Measurements from ENCODE around the gene RPL10. TPM values are rescaled to one million over a fixed set of nuclear protein-coding genes. Genes with fewer than 3 reads are reported as not detected.
A peak's percentile ranks its signal among the peaks of the same experiment; 100 is the strongest.

Gene RPL10
- polyA plus RNA-seq, 1 experiment, result 3,912 TPM

DNA sequence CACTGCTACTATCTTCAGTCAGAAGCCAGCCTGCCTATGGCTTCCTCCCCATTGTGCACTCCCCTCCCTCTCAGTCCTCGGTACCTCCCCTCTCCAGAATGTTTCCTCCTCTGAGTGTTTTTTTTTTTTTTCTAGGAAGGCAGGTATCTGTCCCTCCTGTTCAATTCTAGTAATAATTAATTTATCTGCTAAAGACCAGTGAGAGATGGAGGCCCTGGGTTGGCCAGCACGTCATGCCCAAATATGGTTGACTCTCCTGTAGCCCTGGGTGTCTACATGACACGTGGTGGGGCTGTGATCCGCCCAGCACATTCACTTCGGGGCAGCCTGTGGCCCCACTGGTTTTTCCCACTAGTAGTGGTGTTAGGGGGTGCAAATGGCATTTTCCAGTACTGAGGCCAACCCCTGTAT, 25.6 kb upstream of the RPL10 start:
- no peaks in the 10 kb centered on the region for H3K9me3 ChIP-seq (ENCODE audit: control insufficient read depth, insufficient read depth, low read length)
- peak overlapping the region; percentile 77 for H3K27ac ChIP-seq (ENCODE audit: low read depth, low read length)
- peak overlapping the region; percentile 66 for H3K4me3 ChIP-seq (ENCODE audit: low read depth, low read length)
- TF ChIP-seq, protein P1, sequence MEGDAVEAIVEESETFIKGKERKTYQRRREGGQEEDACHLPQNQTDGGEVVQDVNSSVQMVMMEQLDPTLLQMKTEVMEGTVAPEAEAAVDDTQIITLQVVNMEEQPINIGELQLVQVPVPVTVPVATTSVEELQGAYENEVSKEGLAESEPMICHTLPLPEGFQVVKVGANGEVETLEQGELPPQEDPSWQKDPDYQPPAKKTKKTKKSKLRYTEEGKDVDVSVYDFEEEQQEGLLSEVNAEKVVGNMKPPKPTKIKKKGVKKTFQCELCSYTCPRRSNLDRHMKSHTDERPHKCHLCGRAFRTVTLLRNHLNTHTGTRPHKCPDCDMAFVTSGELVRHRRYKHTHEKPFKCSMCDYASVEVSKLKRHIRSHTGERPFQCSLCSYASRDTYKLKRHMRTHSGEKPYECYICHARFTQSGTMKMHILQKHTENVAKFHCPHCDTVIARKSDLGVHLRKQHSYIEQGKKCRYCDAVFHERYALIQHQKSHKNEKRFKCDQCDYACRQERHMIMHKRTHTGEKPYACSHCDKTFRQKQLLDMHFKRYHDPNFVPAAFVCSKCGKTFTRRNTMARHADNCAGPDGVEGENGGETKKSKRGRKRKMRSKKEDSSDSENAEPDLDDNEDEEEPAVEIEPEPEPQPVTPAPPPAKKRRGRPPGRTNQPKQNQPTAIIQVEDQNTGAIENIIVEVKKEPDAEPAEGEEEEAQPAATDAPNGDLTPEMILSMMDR (IDR thresholded peaks at IDR 0.05; ENCODE audit: low read depth, low read length), result no peak
- DNase-seq (ENCODE audit: low read depth, low spot score), result no peak
- POLR2A ChIA-PET, result no interaction called here
- CTCF ChIA-PET, result interaction anchor here (0.6 to 1.5 kb wide), 9 partner anchors 10 to 426 kb away, joined by 3 to 17 read pairs (median 3); partner anchors contain the start of gene DNASE1L1
- no peaks in the 10 kb centered on the region for H3K27me3 ChIP-seq (ENCODE audit: control insufficient read depth, insufficient read depth, low read length)

DNA sequence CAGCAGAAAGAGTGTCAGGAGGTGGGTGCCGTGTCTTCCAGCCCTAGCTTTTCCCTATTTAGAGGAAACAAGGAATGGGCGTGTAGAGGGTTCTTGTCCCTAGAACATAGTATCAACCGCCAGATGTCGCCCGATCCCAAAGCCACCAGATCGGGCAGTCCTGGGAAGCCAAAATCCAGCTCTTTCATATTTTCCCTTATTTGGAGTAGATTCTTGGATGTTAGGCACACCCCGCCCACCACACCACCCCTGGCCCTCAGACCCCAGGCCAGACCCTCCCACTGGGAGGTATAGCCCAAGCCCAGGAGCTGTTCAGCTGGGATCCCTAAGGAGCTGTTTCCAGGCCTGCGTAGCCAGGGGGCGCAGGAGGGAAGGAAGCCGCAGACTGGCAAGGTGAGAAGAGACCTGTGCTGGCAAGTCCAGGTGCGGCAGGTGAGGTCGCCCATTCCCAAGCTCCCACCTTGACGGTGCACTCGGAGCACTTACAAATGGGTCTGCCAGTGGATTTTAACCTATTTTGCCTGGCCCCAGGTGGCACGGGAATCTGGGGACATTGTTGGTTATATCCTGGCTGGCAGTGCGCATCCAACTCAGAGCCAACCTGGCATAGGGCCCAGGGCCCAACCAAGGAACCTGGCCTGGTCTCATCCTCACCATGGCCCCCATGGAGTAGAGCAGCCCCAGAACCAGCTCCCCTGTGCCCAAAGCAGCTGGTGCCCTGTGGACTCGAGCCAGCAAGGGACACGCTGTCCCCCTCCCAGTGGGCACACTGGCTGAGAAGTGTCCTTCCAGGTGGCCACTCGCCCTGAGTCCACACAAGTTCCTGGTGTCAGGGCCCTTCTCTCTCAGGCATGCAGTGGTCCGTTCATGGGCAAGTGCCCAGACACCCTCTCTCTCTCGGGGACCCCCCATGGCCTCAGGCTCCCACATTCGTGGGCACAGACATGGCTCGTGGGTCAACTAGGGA, 24.6 kb upstream of the RPL10 start:
- DNase-seq (ENCODE audit: low read depth, low spot score), result peak; percentile 73
- TF ChIP-seq, protein P1 (IDR thresholded peaks at IDR 0.05; ENCODE audit: low read depth, low read length), result peak; percentile 49
- ChIA-PET CTCF (interaction anchor here (0.6 to 1.5 kb wide), 12 partner anchors 9 to 427 kb away, joined by 3 to 17 read pairs (median 3); partner anchors contain the start of gene DNASE1L1), POLR2A (no interaction called here)
- H3K27me3 ChIP-seq (ENCODE audit: control insufficient read depth, insufficient read depth, low read length), result no peaks in the 10 kb centered on the region
- H3K27ac ChIP-seq (ENCODE audit: low read depth, low read length), result peak overlapping the region; percentile 77
- H3K4me3 ChIP-seq (ENCODE audit: low read depth, low read length), result peak overlapping the region; percentile 66
- no peaks in the 10 kb centered on the region for H3K9me3 ChIP-seq (ENCODE audit: control insufficient read depth, insufficient read depth, low read length)

GRCh38 chrX:154374313-154375155, 23.6 kb upstream of the RPL10 start, which contains the start of gene FLNA:
Gene FLNA (minus strand): TSS chrX:154374634. CDS start chrX:154371245, 3,389 bp downstream.
- no peak for DNase-seq (ENCODE audit: low read depth, low spot score)
- H3K27me3 ChIP-seq (ENCODE audit: control insufficient read depth, insufficient read depth, low read length), result no peaks in the 10 kb centered on the region
- no peaks in the 10 kb centered on the region for H3K9me3 ChIP-seq (ENCODE audit: control insufficient read depth, insufficient read depth, low read length)
- POLR2A ChIA-PET, result no interaction called here
- CTCF ChIA-PET, result interaction anchor here (0.6 to 1.5 kb wide), 4 partner anchors 35 to 400 kb away, joined by 3 to 5 read pairs (median 3); partner anchors contain the start of gene DNASE1L1
- TF ChIP-seq, protein P1 (IDR thresholded peaks at IDR 0.05; ENCODE audit: low read depth, low read length), result no peak
- peak within 1 kb of the TSS; percentile 66 for H3K4me3 ChIP-seq (ENCODE audit: low read depth, low read length)
- peak within 1 kb of the TSS; percentile 77 for H3K27ac ChIP-seq (ENCODE audit: low read depth, low read length)

- Histone ChIP-seq H3K27ac (ENCODE audit: low read depth, low read length) (peak overlapping the region; percentile 65), H3K4me3 (ENCODE audit: low read depth, low read length) (peak overlapping the region; percentile 52)
- POLR2A ChIA-PET, result no interaction called here
Measured at GRCh38 chrX:154375156-154375504, 23.0 kb upstream of the RPL10 start.

More at GRCh38 chrX:154375156-154375504, 23.0 kb upstream of the RPL10 start:
- TF ChIP-seq, protein P1 (IDR thresholded peaks at IDR 0.05; ENCODE audit: low read depth, low read length), result no peak
- Histone ChIP-seq H3K9me3 (ENCODE audit: control insufficient read depth, insufficient read depth, low read length) (no peaks in the 10 kb centered on the region), H3K27me3 (ENCODE audit: control insufficient read depth, insufficient read depth, low read length) (no peaks in the 10 kb centered on the region)
- DNase-seq (ENCODE audit: low read depth, low spot score), result no peak
- CTCF ChIA-PET, result no interaction called here

Data from AG04450 (cell line).